Smooth muscle cell (in vitro differentiated cells): ENCODE data around the gene MACROD2. TPM values are rescaled to one million over a fixed set of nuclear protein-coding genes. Genes with fewer than 3 reads are reported as not detected.
"Not testable (repeated sequence)": the region's sequence is repeated elsewhere in the genome, so short reads cannot be mapped to it uniquely, and the experiment has no call there.

Experiments
- DNase-seq: peaks from one replicate; lab custom pipeline; 2025; ENCODE audit not compliant: unreplicated experiment; lab: John Stamatoyannopoulos, UW
- H2AFZ ChIP-seq: fragments of 200-600 bp; sonication (generic); 2 replicates; pipeline ENCODE4 v1.6.0; 2016; ENCODE audit warnings: antibody characterized with exemption, low read depth, mild to moderate bottlenecking
- H3F3A ChIP-seq: fragments of 200-600 bp; sonication (generic); 2 replicates; pipeline ENCODE4 v1.6.0; 2017; ENCODE audit warnings: antibody characterized with exemption, low read depth
- H3K27ac ChIP-seq: fragments of 200-600 bp; sonication (generic); 2 replicates; pipeline ENCODE4 v1.5.1; 2016; ENCODE audit warnings: low read depth, mild to moderate bottlenecking
- H3K27me3 ChIP-seq: fragments of 200-600 bp; sonication (generic); 2 replicates; pipeline ENCODE4 v1.6.1; 2016; ENCODE audit warnings: low read depth, mild to moderate bottlenecking
- H3K36me3 ChIP-seq: fragments of 200-600 bp; sonication (generic); 2 replicates; pipeline ENCODE4 v1.5.1; 2016; ENCODE audit warnings: low read depth
- H3K4me1 ChIP-seq: fragments of 200-600 bp; sonication (generic); 2 replicates; pipeline ENCODE4 v1.5.1; 2016; ENCODE audit warnings: low read depth
- H3K4me2 ChIP-seq: fragments of 200-600 bp; sonication (generic); 2 replicates; pipeline ENCODE4 v1.6.0; 2016; ENCODE audit warnings: mild to moderate bottlenecking
- H3K4me3 ChIP-seq: fragments of 200-600 bp; sonication (generic); 2 replicates; pipeline ENCODE4 v1.5.1; 2016; ENCODE audit warnings: mild to moderate bottlenecking
- H3K79me2 ChIP-seq: fragments of 200-600 bp; sonication (generic); 2 replicates; pipeline ENCODE4 v1.6.0; 2016; ENCODE audit warnings: low read depth, mild to moderate bottlenecking
- H3K9ac ChIP-seq: fragments of 200-600 bp; sonication (generic); 2 replicates; pipeline ENCODE4 v1.6.0; 2016; ENCODE audit warnings: low read depth
- H3K9me3 ChIP-seq: fragments of 200-600 bp; sonication (generic); replicated peaks from 2 replicates; pipeline ENCODE4 v1.5.1; 2016; ENCODE audit warnings: low read depth
- H4K20me1 ChIP-seq: fragments of 200-600 bp; sonication (generic); 2 replicates; pipeline ENCODE4 v1.6.0; 2016; ENCODE audit warnings: low read depth
- CTCF ChIP-seq: fragments of 200-600 bp; sonication (generic); IDR thresholded peaks from 2 replicates; pipeline ENCODE4 v1.5.1; 2017; ENCODE audit warnings: borderline replicate concordance, mild to moderate bottlenecking, antibody characterized with exemption; ENCODE audit not compliant: insufficient read depth, poor library complexity, severe bottlenecking
- WGBS: methylation state at CpG from one replicate; pipeline ENCODE4 v1.1.7; 2016; ENCODE audit warnings: low lambda C conversion rate; 5-methylcytosine and 5-hydroxymethylcytosine counted together
- polyA plus RNA-seq: library from polyadenylated mRNA; unstranded; fragments of >200 nt; fragmentation: Nextera tagmentation; extraction: Ambion mirVana; gene quantifications from 2 replicates; pipeline ENCODE4 v1.2.1, GENCODE V29; 2016
- total RNA-seq: library from RNA; depleted of rRNA; stranded (reverse); fragments of >200 nt; gene quantifications from 2 replicates; pipeline ENCODE4 v1.2.3, GENCODE V29; 2014

MACROD2 gene
- total and polyA plus RNA-seq, 2 experiments from 2014 or later = 0.04 to 0.32 TPM

GRCh38 chr20:14972690-14973089 lies 977.4 kb downstream of the MACROD2 start:
- H3K36me3 ChIP-seq = no peaks in the 10 kb centered on the region
- DNase-seq = no peak
- no peak overlapping the region for H3K27ac ChIP-seq
- H3K4me3 ChIP-seq = no peak overlapping the region
- H3K9me3 ChIP-seq = no peaks in the 10 kb centered on the region
- TF ChIP-seq CTCF = no peak
- H2AFZ ChIP-seq = no peak overlapping the region
- H3K4me2 ChIP-seq = no peak overlapping the region
- no peaks in the 10 kb centered on the region for H3K27me3 ChIP-seq
- no peaks in the 10 kb centered on the region for H3F3A ChIP-seq
- H4K20me1 ChIP-seq = no peaks in the 10 kb centered on the region
- no peaks in the 10 kb centered on the region for H3K79me2 ChIP-seq
- no peaks in the 10 kb centered on the region for H3K4me1 ChIP-seq
- WGBS = 93% methylated on average over 2 of the region's 2 CpGs
- no peak overlapping the region for H3K9ac ChIP-seq

- TF ChIP-seq CTCF = no peak
- Histone ChIP-seq H3K4me3 (no peak overlapping the region), H3K27ac (no peak overlapping the region), H2AFZ (no peak overlapping the region), H3K79me2 (no peaks in the 10 kb centered on the region), H3K4me2 (no peak overlapping the region), H3K4me1 (no peaks in the 10 kb centered on the region), H3K36me3 (no peaks in the 10 kb centered on the region), H3K9me3 (no peaks in the 10 kb centered on the region), H3F3A (no peaks in the 10 kb centered on the region), H3K27me3 (no peaks in the 10 kb centered on the region), H3K9ac (no peak overlapping the region), H4K20me1 (no peaks in the 10 kb centered on the region)
- 71% methylated on average over 3 of the region's 3 CpGs for WGBS
- no peak for DNase-seq
Observed at GRCh38 chr20:14979453-14979986, 984.2 kb downstream of the MACROD2 start.

DNA sequence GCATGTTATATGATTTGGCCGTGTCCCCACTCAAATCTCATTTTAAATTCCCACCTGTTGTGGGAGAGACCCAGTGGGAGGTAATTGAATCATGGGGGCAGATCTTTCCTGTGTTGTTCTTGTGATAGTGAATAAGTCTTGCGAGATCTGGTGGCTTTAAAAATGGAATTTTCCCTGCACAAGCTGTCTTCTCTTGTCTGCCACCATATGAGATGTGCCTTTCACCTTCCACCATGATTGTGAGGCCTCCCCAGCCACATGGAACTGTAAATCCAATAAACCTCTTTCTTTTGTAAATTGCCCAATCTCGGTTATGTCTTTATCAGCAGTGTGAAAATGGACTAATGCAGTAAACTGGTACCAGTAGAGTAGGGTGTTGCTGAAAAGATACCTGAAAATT lies 986.2 kb downstream of the MACROD2 start:
- not testable (repeated sequence) for H3K9me3 ChIP-seq, DNase-seq, H3F3A ChIP-seq, H3K79me2 ChIP-seq, H3K27ac ChIP-seq, H4K20me1 ChIP-seq, H3K27me3 ChIP-seq, H3K4me2 ChIP-seq, H3K4me1 ChIP-seq, H2AFZ ChIP-seq, H3K9ac ChIP-seq, H3K4me3 ChIP-seq, H3K36me3 ChIP-seq
- 91% methylated on average over 3 of the region's 3 CpGs for WGBS

- H2AFZ ChIP-seq, H3K4me3 ChIP-seq, H3K36me3 ChIP-seq, H4K20me1 ChIP-seq, H3K79me2 ChIP-seq, H3K27ac ChIP-seq, H3K4me1 ChIP-seq, H3K9ac ChIP-seq, H3K4me2 ChIP-seq, DNase-seq, H3K27me3 ChIP-seq, H3F3A ChIP-seq, H3K9me3 ChIP-seq: not testable (repeated sequence)
- WGBS = 89% methylated on average over 1 of the region's 1 CpG
Observed at GRCh38 chr20:14982324-14982723, 987.0 kb downstream of the MACROD2 start.

- Histone ChIP-seq H3K27ac (no peak overlapping the region), H4K20me1 (no peaks in the 10 kb centered on the region), H3K4me1 (no peaks in the 10 kb centered on the region), H3K4me2 (no peak overlapping the region), H3F3A (no peaks in the 10 kb centered on the region), H3K9me3 (no peaks in the 10 kb centered on the region), H3K9ac (no peak overlapping the region), H3K79me2 (no peaks in the 10 kb centered on the region), H3K36me3 (no peaks in the 10 kb centered on the region), H2AFZ (no peak overlapping the region), H3K27me3 (no peaks in the 10 kb centered on the region), H3K4me3 (no peak overlapping the region)
- DNase-seq = no peak
- 80% methylated on average over 3 of the region's 3 CpGs for WGBS
- TF ChIP-seq CTCF = no peak
Observed at GRCh38 chr20:14984305-14984704, 989.0 kb downstream of the MACROD2 start.
